Measurements from ENCODE around the gene ZNF438. TPM values are rescaled to one million over a fixed set of nuclear protein-coding genes. Genes with fewer than 3 reads are reported as not detected.
"Not testable (repeated sequence)": the region's sequence is repeated elsewhere in the genome, so short reads cannot be mapped to it uniquely, and the experiment has no call there.

The ZNF438 gene
- total RNA-seq, 1 donor from 2014 or later = 1.3 TPM

DNA sequence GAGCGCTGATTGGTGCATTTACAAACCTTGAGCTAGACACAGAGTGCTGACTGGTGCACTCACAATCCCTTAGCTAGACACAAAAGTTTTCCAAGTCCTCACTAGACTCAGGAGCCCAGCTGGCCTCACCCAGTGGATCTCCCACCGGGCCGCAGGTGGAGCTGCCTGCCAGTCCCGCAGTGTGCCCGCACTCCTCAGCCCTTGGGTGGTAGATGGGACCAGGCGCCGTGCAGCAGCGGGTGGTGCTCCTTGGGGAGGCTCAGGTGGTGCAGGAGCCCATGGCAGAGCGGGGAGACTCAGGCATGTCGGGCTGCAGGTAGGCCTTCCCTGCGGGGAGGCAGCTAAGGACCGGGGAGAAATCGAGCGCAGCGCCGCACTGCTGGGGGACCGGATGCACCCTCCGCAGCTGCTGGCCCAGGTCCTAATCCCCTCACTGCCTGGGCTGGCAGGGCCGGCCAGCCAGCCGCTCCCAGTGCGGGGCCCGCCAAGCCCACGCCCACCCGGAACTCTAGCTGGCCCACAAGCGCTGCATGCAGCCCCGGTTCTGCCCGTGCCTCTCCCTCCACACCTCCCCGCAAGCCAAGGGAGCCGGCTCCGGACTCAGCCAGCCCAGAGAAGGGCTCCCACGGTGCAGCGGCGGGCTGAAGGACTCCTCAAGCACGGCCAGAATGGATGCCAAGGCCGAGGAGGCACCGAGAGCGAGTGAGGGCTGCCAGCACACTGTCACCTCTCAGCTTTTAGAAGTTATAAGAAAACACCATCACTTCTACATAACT, 128.9 kb downstream of the ZNF438 start:
- H2AFZ ChIP-seq (replicated peaks) = no peak overlapping the region
- no peak overlapping the region for H3K4me3 ChIP-seq
- no peaks in the 10 kb centered on the region for H3F3A ChIP-seq (ENCODE audit: low read depth)
- H3K4me1 ChIP-seq = no peaks in the 10 kb centered on the region
- no peaks in the 10 kb centered on the region for H3K36me3 ChIP-seq
- Mint-ChIP-seq H3K27ac (no peak overlapping the region), H3K9me3 (no peaks in the 10 kb centered on the region), H3K36me3 (no peaks in the 10 kb centered on the region), H3K27me3 (ENCODE audit: insufficient read depth, low read depth) (no peaks in the 10 kb centered on the region), H3K4me1 (no peaks in the 10 kb centered on the region), H3K4me3 (no peak overlapping the region)
- H3K27me3 ChIP-seq = no peaks in the 10 kb centered on the region
- TF ChIP-seq EZH2 (IDR thresholded peaks at IDR 0.05) (no peak), EZH2phosphoT487 (IDR thresholded peaks at IDR 0.05) (no peak)
- TF ChIP-seq, protein P1, sequence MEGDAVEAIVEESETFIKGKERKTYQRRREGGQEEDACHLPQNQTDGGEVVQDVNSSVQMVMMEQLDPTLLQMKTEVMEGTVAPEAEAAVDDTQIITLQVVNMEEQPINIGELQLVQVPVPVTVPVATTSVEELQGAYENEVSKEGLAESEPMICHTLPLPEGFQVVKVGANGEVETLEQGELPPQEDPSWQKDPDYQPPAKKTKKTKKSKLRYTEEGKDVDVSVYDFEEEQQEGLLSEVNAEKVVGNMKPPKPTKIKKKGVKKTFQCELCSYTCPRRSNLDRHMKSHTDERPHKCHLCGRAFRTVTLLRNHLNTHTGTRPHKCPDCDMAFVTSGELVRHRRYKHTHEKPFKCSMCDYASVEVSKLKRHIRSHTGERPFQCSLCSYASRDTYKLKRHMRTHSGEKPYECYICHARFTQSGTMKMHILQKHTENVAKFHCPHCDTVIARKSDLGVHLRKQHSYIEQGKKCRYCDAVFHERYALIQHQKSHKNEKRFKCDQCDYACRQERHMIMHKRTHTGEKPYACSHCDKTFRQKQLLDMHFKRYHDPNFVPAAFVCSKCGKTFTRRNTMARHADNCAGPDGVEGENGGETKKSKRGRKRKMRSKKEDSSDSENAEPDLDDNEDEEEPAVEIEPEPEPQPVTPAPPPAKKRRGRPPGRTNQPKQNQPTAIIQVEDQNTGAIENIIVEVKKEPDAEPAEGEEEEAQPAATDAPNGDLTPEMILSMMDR (IDR thresholded peaks at IDR 0.05) = no peak
- DNase-seq (ENCODE audit: low spot score) = no peak
- no peak overlapping the region for H3K4me2 ChIP-seq
- H3K9ac ChIP-seq = no peak overlapping the region
- H3K9me3 ChIP-seq (ENCODE audit: low read depth) = no peaks in the 10 kb centered on the region
- no peak overlapping the region for H3K27ac ChIP-seq
- no peaks in the 10 kb centered on the region for H4K20me1 ChIP-seq (ENCODE audit: low read depth)
- H3K79me2 ChIP-seq (ENCODE audit: low read depth) = no peaks in the 10 kb centered on the region

DNA sequence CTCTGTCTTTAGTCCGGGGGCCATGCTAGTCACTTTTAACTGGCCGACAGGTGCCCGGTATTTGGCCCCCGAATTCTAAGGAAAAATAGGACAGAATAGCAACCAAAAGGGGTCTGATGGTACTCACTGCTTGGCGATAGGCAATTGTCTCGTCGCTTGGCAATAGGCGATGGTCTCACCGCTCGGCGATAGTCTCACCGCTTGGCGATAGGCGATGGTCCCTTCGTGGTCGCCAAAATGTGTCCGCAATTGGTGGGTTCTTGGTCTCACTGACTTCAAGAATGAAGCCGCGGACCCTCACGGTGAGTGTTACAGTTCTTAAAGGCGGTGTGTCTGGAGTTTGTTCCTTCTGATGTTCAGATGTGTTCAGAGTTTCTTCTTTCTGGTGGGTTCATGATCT, 130.2 kb downstream of the ZNF438 start:
- not testable (repeated sequence) for H3K4me1 Mint-ChIP-seq; H3K36me3 Mint-ChIP-seq; DNase-seq (ENCODE audit: low spot score); H3K9me3 ChIP-seq (ENCODE audit: low read depth); H3K9ac ChIP-seq; H3K27me3 Mint-ChIP-seq (ENCODE audit: insufficient read depth, low read depth); H3K4me2 ChIP-seq; H3K9me3 Mint-ChIP-seq; H3K36me3 ChIP-seq; H3K27ac ChIP-seq; H2AFZ ChIP-seq (replicated peaks); H3F3A ChIP-seq (ENCODE audit: low read depth); H3K27ac Mint-ChIP-seq; H3K27me3 ChIP-seq; H4K20me1 ChIP-seq (ENCODE audit: low read depth); H3K4me3 Mint-ChIP-seq; H3K4me1 ChIP-seq; H3K79me2 ChIP-seq (ENCODE audit: low read depth); H3K4me3 ChIP-seq

DNA sequence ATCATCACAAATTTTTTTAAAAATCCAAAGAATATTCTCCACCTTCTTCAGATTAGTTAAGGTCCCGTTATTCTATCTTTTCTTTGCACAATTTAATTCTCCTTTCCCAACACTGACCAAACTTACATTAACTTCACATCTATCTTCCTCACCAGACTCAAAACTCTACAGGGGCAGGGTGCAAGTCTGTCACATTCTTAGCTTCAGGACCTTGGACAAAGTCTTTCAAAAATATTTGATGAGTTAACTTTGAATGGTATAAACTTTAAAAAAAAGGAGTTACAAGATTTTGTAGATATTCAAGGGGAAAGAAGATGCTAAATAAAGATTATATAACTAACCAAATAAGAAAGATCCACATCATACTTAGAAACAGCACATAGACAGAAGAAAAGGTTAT, 132.7 kb downstream of the ZNF438 start:
- no peaks in the 10 kb centered on the region for H3K27me3 Mint-ChIP-seq (ENCODE audit: insufficient read depth, low read depth)
- H3K4me3 ChIP-seq = no peak overlapping the region
- no peaks in the 10 kb centered on the region for H3K79me2 ChIP-seq (ENCODE audit: low read depth)
- no peak for DNase-seq (ENCODE audit: low spot score)
- no peaks in the 10 kb centered on the region for H3K9me3 ChIP-seq (ENCODE audit: low read depth)
- no peaks in the 10 kb centered on the region for H3K36me3 ChIP-seq
- H4K20me1 ChIP-seq (ENCODE audit: low read depth) = no peaks in the 10 kb centered on the region
- no peak overlapping the region for H3K27ac ChIP-seq
- H3K4me1 Mint-ChIP-seq = no peaks in the 10 kb centered on the region
- no peak overlapping the region for H3K9ac ChIP-seq
- H3K9me3 Mint-ChIP-seq = no peaks in the 10 kb centered on the region
- H3K4me2 ChIP-seq = no peak overlapping the region
- no peaks in the 10 kb centered on the region for H3K27me3 ChIP-seq
- no peak overlapping the region for H3K27ac Mint-ChIP-seq
- TF ChIP-seq, protein P1 (IDR thresholded peaks at IDR 0.05) = no peak
- no peak for TF ChIP-seq EZH2 (IDR thresholded peaks at IDR 0.05)
- no peak for TF ChIP-seq EZH2phosphoT487 (IDR thresholded peaks at IDR 0.05)
- H3F3A ChIP-seq (ENCODE audit: low read depth) = no peaks in the 10 kb centered on the region
- no peak overlapping the region for H2AFZ ChIP-seq (replicated peaks)
- no peaks in the 10 kb centered on the region for H3K36me3 Mint-ChIP-seq
- H3K4me3 Mint-ChIP-seq = no peak overlapping the region
- peaks cover 3% of the 10 kb centered on the region for H3K4me1 ChIP-seq

DNA sequence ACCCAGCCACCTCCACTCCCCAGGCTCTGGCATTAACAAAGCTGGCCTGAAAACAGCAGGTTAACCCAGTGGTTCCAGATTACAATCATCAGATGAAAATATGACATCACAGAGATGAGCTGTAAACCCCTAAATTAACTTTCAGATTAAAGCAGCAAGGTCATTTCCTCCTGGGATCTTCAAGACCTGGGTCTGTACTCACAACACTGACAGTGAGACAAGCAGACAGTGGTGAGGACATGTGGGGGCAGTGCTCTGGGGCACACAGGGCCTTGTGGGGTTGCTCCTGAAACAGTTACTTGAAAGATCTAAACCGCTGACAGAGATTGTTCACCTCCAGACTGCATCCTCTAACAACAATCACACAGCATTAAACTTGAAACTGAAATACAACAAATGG, 134.1 kb downstream of the ZNF438 start:
- Mint-ChIP-seq H3K27me3 (ENCODE audit: insufficient read depth, low read depth) (no peaks in the 10 kb centered on the region), H3K27ac (no peak overlapping the region), H3K4me3 (no peak overlapping the region), H3K4me1 (no peaks in the 10 kb centered on the region), H3K9me3 (no peaks in the 10 kb centered on the region), H3K36me3 (no peaks in the 10 kb centered on the region)
- no peak overlapping the region for H3K4me3 ChIP-seq
- H3K9ac ChIP-seq = no peak overlapping the region
- H2AFZ ChIP-seq (replicated peaks) = no peak overlapping the region
- no peak overlapping the region for H3K27ac ChIP-seq
- H3F3A ChIP-seq (ENCODE audit: low read depth) = no peaks in the 10 kb centered on the region
- no peaks in the 10 kb centered on the region for H3K27me3 ChIP-seq
- H3K79me2 ChIP-seq (ENCODE audit: low read depth) = no peaks in the 10 kb centered on the region
- H3K4me2 ChIP-seq = no peak overlapping the region
- no peaks in the 10 kb centered on the region for H4K20me1 ChIP-seq (ENCODE audit: low read depth)
- no peak for TF ChIP-seq EZH2 (IDR thresholded peaks at IDR 0.05)
- TF ChIP-seq, protein P1 (IDR thresholded peaks at IDR 0.05) = no peak
- TF ChIP-seq EZH2phosphoT487 (IDR thresholded peaks at IDR 0.05) = no peak
- H3K36me3 ChIP-seq = no peaks in the 10 kb centered on the region
- H3K4me1 ChIP-seq = peaks cover 3% of the 10 kb centered on the region
- H3K9me3 ChIP-seq (ENCODE audit: low read depth) = no peaks in the 10 kb centered on the region
- no peak for DNase-seq (ENCODE audit: low spot score)

Data from neural progenitor cell (in vitro differentiated cells).